Cardiac muscle cell (in vitro differentiated cells and primary cell): ENCODE results near the gene MYBPH. TPM values are rescaled to one million over a fixed set of nuclear protein-coding genes. Genes with fewer than 3 reads are reported as not detected.
A peak's percentile ranks its signal among the peaks of the same experiment; 100 is the strongest.

Experiments
- DNase-seq, 2 donors: peaks; one replicate each; pipeline versions ENCODE4 v3.0.0 to v3.0.0-alpha.2; 2010 to 2017; ENCODE audit warnings: low read depth in 1 of 2, low spot score in 1 of 2
- H3K27ac ChIP-seq: fragments of 200-600 bp; sonication (generic); 2 replicates; pipeline ENCODE4 v1.5.1; 2016
- H3K27me3 ChIP-seq: fragments of 200-600 bp; sonication (generic); 2 replicates; pipeline ENCODE4 v1.6.0; 2016; ENCODE audit warnings: control low read depth
- H3K36me3 ChIP-seq: fragments of 200-600 bp; sonication (generic); 2 replicates; pipeline ENCODE4 v1.5.1; 2016; ENCODE audit warnings: control low read depth
- H3K4me1 ChIP-seq: fragments of 200-600 bp; sonication (generic); 2 replicates; pipeline ENCODE4 v1.8.1; 2017; ENCODE audit warnings: low read depth, mild to moderate bottlenecking, mixed run types
- H3K4me3 ChIP-seq: fragments of 200-600 bp; sonication (generic); 2 replicates; pipeline ENCODE4 v1.5.1; 2016; ENCODE audit warnings: mild to moderate bottlenecking
- H3K9me3 ChIP-seq: fragments of 200-600 bp; sonication (generic); 2 replicates; pipeline ENCODE4 v1.5.1; 2017; ENCODE audit warnings: low read depth, mild to moderate bottlenecking, control low read depth
- polyA plus RNA-seq: library from polyadenylated mRNA; unstranded; fragments of >200 nt; fragmentation: Nextera tagmentation; extraction: Ambion mirVana; gene quantifications from 2 replicates; pipeline ENCODE4 v1.2.1, GENCODE V29; 2016
- total RNA-seq: library from RNA; depleted of rRNA; stranded (reverse); fragments of >200 nt; gene quantifications from 2 replicates; pipeline ENCODE4 v1.2.3, GENCODE V29; 2016
- TF ChIP-seq, protein P1 (sequence below): IDR thresholded peaks from 2 replicates; pipeline ENCODE4 v1.5.1; 2012; ENCODE audit warnings: low read depth, mild to moderate bottlenecking, low read length

The MYBPH gene
- total and polyA plus RNA-seq, 2 experiments from 2014 or later: 1.4 to 2.1 TPM

DNA sequence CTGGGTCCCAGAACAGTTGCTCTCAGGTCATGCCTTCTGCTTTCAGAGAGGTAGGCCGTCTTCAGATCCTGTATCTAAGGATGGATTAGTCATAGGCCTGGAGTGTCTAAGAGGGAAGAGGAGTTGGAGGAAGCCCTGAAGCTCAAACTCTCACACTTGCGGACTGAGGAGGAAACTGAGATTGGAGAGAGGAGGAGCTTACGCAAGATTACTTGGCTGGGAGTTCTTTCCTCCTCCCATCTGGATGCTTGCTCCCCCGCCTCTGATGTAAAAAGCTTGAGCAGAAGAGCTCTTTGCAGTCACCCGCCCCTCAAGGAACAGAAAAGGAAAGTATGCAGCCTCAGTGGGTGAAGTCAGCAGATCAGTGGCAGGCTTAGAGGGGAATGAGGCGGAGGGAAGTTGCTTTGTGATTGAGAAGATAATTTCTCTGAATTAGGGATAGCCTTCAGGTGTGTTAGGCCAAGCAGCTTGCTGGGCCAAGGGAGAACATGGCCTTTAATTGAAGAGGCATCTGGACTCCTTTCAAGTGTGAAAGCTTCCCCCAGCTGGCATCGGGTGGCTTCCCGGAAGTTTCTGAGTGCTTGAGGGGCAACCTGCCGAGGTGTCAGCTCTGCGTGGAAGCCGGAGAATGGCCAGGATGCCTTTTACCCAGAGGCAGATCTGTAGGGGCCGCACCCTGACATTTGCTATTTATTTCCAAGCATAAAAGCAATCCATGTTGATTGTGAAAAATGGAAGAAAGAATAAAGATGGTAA, 41.5 kb downstream of the MYBPH start:
- Histone ChIP-seq H3K9me3 (no peaks in the 10 kb centered on the region), H3K27ac (no peak overlapping the region), H3K4me3 (no peak overlapping the region), H3K27me3 (no peaks in the 10 kb centered on the region), H3K36me3 (no peaks in the 10 kb centered on the region), H3K4me1 (peaks cover 26% of the 10 kb centered on the region)
- peak in 1 of 2 donors; percentile 93 for DNase-seq
- TF ChIP-seq, protein P1, sequence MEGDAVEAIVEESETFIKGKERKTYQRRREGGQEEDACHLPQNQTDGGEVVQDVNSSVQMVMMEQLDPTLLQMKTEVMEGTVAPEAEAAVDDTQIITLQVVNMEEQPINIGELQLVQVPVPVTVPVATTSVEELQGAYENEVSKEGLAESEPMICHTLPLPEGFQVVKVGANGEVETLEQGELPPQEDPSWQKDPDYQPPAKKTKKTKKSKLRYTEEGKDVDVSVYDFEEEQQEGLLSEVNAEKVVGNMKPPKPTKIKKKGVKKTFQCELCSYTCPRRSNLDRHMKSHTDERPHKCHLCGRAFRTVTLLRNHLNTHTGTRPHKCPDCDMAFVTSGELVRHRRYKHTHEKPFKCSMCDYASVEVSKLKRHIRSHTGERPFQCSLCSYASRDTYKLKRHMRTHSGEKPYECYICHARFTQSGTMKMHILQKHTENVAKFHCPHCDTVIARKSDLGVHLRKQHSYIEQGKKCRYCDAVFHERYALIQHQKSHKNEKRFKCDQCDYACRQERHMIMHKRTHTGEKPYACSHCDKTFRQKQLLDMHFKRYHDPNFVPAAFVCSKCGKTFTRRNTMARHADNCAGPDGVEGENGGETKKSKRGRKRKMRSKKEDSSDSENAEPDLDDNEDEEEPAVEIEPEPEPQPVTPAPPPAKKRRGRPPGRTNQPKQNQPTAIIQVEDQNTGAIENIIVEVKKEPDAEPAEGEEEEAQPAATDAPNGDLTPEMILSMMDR: no peak

DNA sequence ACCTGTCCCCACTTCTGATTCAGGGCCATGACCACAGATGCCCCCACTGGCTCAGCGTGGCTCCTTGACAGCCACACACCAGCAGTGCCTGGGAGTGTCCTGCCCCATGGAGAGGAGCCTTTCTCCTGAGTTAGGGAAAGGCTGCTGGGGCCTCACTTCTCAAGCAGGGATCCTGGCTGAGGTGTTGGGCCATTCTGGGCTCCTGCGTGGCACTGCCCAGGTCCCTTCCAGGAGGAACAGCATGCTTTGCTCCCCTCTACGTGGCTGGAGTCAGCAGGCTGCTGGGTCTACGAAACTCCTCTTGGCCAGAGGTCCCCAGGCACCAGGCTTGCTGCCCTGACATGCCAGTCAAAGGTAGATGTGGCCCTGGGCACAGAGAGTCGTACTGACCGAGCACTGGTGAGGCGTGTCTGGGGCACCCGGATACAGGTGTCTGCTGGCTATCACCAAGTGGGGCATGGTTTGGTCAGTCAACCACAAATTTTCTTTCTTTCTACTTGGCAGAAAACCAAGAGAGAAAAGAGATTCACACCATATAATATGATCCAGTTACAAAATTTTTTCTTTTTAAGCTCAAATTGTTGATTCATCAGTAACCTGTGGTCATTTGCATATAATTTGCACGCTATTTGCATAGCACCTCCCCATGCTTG, 44.0 kb downstream of the MYBPH start:
- peaks cover 48% of the 10 kb centered on the region for H3K4me1 ChIP-seq
- no peaks in the 10 kb centered on the region for H3K9me3 ChIP-seq
- no peak overlapping the region for H3K27ac ChIP-seq
- H3K36me3 ChIP-seq: no peaks in the 10 kb centered on the region
- DNase-seq: no peak
- H3K27me3 ChIP-seq: no peaks in the 10 kb centered on the region
- no peak overlapping the region for H3K4me3 ChIP-seq
- TF ChIP-seq, protein P1: no peak

DNA sequence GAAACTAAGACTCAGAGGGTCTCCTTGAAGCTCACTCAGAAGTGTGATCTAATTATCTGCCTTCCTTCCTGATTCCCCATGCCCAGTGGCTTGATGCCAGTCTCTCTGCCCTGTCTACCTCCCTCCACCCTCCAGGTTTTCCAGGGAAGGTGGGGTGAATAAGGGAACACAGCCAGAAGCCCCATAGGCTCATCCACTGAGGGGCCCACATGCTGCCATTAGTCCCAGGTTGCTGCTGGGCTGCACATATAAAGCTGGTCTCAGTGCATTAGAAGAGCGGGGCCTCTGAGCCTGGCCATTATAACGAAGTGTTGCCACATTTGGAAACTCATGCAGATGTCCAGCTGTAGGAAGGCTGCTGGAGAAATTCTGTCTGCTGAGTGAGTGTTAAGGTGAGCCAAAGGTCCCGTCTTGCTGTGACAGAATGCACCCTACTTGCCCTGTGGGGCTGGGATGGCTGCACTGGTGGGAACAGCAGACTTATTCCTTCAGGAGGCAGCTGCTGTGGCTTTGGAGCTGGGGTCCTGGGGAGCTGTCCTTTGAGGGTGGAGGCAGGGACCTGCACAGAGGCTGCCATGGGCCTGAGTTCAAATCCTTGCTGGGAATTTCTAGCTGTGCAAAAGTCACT, 45.2 kb downstream of the MYBPH start:
- Histone ChIP-seq H3K27ac (no peak overlapping the region), H3K27me3 (no peaks in the 10 kb centered on the region), H3K36me3 (no peaks in the 10 kb centered on the region), H3K9me3 (no peaks in the 10 kb centered on the region), H3K4me3 (no peak overlapping the region), H3K4me1 (peaks cover 53% of the 10 kb centered on the region)
- TF ChIP-seq, protein P1: no peak
- no peak for DNase-seq

DNA sequence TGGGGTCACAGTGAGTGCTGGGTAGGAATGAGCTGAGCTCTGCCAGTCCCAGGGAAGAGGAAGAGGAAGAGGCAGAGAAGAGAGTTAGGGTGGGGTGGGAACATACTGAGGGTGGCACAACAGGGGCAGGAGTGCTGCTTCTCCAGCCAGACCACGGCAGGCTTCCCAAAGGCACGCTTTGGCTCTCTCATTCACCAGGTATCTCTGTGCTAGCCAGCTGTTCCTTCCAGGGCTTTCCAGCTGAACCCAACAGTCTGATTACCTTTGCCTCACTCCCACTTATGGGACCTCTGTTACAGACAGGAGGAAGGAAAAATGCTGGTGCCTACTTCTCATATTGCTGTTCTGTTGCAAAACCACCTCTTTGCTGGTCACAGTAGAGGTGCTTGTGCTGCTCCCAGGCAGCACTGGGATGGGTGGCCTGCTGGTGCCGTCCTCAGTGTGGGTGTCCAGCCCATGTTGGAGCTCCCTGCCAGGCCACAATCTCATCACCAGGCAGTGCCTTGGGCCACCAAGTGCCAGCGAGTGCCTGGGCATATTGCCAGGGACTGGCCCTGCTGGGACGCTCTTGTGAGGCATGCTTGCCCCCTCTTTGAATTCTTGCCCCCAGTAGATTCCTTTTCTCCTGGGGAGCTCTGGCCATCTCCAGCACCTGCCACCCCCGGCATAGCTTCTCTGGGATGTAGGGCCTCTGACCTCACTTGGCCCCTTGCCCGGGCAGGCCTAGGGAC, 46.0 kb downstream of the MYBPH start:
- no peak overlapping the region for H3K27ac ChIP-seq
- TF ChIP-seq, protein P1: no peak
- no peaks in the 10 kb centered on the region for H3K9me3 ChIP-seq
- H3K27me3 ChIP-seq: no peaks in the 10 kb centered on the region
- H3K4me1 ChIP-seq: peaks cover 55% of the 10 kb centered on the region
- no peak overlapping the region for H3K4me3 ChIP-seq
- H3K36me3 ChIP-seq: no peaks in the 10 kb centered on the region
- DNase-seq: no peak

DNA sequence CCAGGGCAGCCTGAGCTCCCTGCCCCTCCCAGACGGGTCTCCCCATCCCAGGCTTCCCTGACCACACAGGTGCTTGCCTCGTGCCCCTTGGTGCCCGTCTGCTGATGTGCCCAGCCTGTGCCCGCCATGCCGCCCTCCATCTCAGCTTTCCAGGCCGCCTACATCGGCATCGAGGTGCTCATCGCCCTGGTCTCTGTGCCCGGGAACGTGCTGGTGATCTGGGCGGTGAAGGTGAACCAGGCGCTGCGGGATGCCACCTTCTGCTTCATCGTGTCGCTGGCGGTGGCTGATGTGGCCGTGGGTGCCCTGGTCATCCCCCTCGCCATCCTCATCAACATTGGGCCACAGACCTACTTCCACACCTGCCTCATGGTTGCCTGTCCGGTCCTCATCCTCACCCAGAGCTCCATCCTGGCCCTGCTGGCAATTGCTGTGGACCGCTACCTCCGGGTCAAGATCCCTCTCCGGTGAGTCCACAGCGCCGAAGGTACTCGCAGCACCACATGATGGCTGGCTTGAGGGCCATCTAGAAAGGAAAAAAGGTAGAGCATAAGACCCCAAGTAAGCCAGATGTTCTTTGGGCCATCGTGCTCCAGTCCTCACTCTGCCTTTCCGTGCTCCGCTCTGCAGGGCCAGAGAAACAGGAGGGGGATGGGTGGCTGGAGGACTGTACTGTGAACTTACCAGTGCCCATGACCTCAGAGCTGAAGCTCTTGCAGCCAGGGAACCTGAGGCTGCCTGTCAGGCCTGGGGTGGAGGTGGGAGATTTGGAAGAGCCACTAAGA, 46.7 kb downstream of the MYBPH start:
- peak overlapping the region; percentile 34 for H3K4me3 ChIP-seq
- peaks cover 57% of the 10 kb centered on the region for H3K4me1 ChIP-seq
- H3K27me3 ChIP-seq: no peaks in the 10 kb centered on the region
- TF ChIP-seq, protein P1: no peak
- H3K27ac ChIP-seq: peak overlapping the region; percentile 50
- no peak for DNase-seq
- H3K9me3 ChIP-seq: no peaks in the 10 kb centered on the region
- no peaks in the 10 kb centered on the region for H3K36me3 ChIP-seq
